ENCODE results near the gene GFOD1.

GRCh38 chr6:13375360-13375878 is 112.0 kb downstream of the GFOD1 start:
- no peak for TF ChIP-seq CTCF (IDR thresholded peaks at IDR 0.05)
- no peak for TF ChIP-seq POLR2A (IDR thresholded peaks at IDR 0.05)

All from gastroesophageal sphincter (tissue), 3 donors.